ENCODE data around the gene NT5DC1.

NT5DC1 gene

DNA sequence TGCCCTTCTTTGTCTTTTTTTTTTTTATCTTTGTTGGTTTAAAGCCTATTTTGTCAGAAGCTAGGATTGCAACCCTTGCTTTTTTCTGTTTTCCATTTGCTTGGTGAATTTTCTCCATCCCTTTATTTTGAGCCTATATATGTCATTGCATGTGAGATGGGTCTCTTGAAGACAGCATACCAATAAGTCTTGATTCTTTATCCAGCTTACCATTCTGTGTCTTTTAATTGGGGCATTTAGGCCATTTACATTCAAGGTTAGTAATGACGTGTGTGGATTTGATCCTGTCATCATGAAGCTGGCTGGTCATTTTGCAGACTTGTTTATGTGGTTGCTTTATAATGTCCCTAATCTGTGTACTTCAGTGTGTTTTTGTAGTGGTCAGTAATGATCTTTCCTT lies 162.7 kb downstream of the NT5DC1 start:
- H4K20me1 ChIP-seq (ENCODE audit: insufficient read depth, low read length) = 0 out of 2 replicates have a peak, but pooled peaks cover 3% of the 10 kb centered on the region
- H3K27ac ChIP-seq (ENCODE audit: low read length) = no peak overlapping the region
- ATAC-seq (ENCODE audit: insufficient read depth, low read depth) = no peak
- no peak overlapping the region for H3K9ac ChIP-seq (ENCODE audit: low read depth, low read length)
- TF ChIP-seq EZH2 (IDR thresholded peaks at IDR 0.05; ENCODE audit: borderline replicate concordance, low read depth, low read length, severe bottlenecking) = no peak
- TF ChIP-seq, protein P1, sequence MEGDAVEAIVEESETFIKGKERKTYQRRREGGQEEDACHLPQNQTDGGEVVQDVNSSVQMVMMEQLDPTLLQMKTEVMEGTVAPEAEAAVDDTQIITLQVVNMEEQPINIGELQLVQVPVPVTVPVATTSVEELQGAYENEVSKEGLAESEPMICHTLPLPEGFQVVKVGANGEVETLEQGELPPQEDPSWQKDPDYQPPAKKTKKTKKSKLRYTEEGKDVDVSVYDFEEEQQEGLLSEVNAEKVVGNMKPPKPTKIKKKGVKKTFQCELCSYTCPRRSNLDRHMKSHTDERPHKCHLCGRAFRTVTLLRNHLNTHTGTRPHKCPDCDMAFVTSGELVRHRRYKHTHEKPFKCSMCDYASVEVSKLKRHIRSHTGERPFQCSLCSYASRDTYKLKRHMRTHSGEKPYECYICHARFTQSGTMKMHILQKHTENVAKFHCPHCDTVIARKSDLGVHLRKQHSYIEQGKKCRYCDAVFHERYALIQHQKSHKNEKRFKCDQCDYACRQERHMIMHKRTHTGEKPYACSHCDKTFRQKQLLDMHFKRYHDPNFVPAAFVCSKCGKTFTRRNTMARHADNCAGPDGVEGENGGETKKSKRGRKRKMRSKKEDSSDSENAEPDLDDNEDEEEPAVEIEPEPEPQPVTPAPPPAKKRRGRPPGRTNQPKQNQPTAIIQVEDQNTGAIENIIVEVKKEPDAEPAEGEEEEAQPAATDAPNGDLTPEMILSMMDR (IDR thresholded peaks at IDR 0.05; ENCODE audit: borderline replicate concordance, extremely low read depth, low read length, poor library complexity, severe bottlenecking) = no peak
- no peaks in the 10 kb centered on the region for H3K9me3 ChIP-seq (ENCODE audit: insufficient read depth, low read length, severe bottlenecking)
- no peaks in the 10 kb centered on the region for H3K4me1 ChIP-seq (ENCODE audit: insufficient read depth, low read length)
- H3K79me2 ChIP-seq (ENCODE audit: insufficient read depth, low read length) = peaks cover 6% of the 10 kb centered on the region
- H3K36me3 ChIP-seq (ENCODE audit: insufficient read depth, low read length) = peaks cover 16% of the 10 kb centered on the region
- H3K4me2 ChIP-seq (ENCODE audit: insufficient read depth, low read length) = no peak overlapping the region
- no peaks in the 10 kb centered on the region for H3K27me3 ChIP-seq (ENCODE audit: insufficient read depth, low read length, poor library complexity)
- H3K4me3 ChIP-seq (ENCODE audit: low read depth in 1 of 2, low read length in 2 of 2) = no peak overlapping the region
- H2AFZ ChIP-seq (ENCODE audit: low read depth, low read length) = no peak overlapping the region
- no peak for DNase-seq

DNA sequence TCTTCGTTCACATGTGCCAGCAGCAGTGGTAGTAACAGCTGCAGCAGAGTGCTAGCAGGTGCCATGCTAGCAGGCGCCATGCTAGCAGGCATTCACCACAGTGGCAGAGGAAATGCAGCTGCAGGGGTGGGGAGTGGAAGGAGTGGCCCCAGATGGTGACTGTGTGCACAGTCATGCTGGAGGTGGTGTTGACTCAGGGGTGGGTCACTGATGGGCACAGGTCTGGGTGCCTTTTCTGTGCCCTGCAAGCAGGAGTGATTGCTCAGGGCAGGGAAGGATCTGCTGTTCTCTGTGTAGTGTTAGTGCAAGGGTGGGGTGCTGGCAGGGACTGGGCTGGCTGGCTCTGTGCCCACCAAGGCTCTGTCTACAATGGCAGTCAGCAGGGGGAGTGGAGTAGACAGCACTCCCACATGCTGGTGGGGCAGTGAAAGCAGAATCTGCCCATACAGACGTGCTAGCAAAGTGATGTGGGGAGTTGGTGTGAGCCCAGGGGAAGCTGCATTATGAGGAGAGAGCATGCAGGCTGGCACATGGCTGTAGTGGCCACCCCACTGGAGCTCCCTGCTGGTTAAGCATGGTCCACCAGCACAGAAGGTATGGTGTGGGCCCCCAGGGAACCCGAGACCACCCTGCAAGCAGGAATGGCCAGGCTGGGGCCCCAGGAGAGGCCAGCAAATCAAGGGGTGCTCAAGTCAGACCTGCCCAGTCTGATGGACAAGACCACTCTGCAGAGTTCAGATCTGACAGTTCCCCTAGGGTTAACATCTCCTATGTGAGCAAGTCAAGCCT lies 164.6 kb downstream of the NT5DC1 start:
- Histone ChIP-seq H3K4me3 (ENCODE audit: low read depth in 1 of 2, low read length in 2 of 2) (no peak overlapping the region), H3K79me2 (ENCODE audit: insufficient read depth, low read length) (peaks cover 6% of the 10 kb centered on the region), H2AFZ (ENCODE audit: low read depth, low read length) (no peak overlapping the region), H3K27ac (ENCODE audit: low read length) (no peak overlapping the region; the same call in 1 of the 2 replicates), H3K9ac (ENCODE audit: low read depth, low read length) (no peak overlapping the region), H3K4me2 (ENCODE audit: insufficient read depth, low read length) (no peak overlapping the region), H3K27me3 (ENCODE audit: insufficient read depth, low read length, poor library complexity) (no peaks in the 10 kb centered on the region), H3K36me3 (ENCODE audit: insufficient read depth, low read length) (peaks cover 12% of the 10 kb centered on the region), H3K9me3 (ENCODE audit: insufficient read depth, low read length, severe bottlenecking) (no peaks in the 10 kb centered on the region), H3K4me1 (ENCODE audit: insufficient read depth, low read length) (no peaks in the 10 kb centered on the region; the same call in 1 of the 2 replicates), H4K20me1 (ENCODE audit: insufficient read depth, low read length) (0 out of 2 replicates have a peak, but pooled peaks cover 3% of the 10 kb centered on the region)
- no peak for TF ChIP-seq EZH2 (IDR thresholded peaks at IDR 0.05; ENCODE audit: borderline replicate concordance, low read depth, low read length, severe bottlenecking)
- TF ChIP-seq, protein P1 (IDR thresholded peaks at IDR 0.05; ENCODE audit: borderline replicate concordance, extremely low read depth, low read length, poor library complexity, severe bottlenecking) = no peak
- no peak for DNase-seq
- ATAC-seq (ENCODE audit: insufficient read depth, low read depth) = peak; percentile 46

DNA sequence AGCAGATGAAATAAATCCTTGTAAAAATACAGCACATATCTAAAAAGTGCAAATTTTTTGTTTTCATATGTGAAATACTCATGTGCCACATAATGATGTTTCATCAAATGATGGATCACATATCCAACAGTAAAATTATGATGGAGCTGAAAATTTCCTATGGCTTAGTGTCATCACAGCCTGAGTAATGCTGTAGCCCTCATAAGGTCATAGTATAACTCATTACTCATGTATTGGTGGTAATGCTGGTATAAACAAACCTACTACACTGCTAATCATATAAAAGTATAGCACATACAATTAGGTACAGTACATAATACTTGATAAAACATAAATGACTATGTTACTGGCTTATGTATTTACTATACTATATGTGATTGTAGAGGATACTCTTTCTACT lies 166.2 kb downstream of the NT5DC1 start:
- Histone ChIP-seq H3K9ac (ENCODE audit: low read depth, low read length) (no peak overlapping the region), H3K27me3 (ENCODE audit: insufficient read depth, low read length, poor library complexity) (no peaks in the 10 kb centered on the region), H3K79me2 (ENCODE audit: insufficient read depth, low read length) (peaks cover 7% of the 10 kb centered on the region), H3K4me3 (ENCODE audit: low read depth in 1 of 2, low read length in 2 of 2) (no peak overlapping the region), H4K20me1 (ENCODE audit: insufficient read depth, low read length) (0 out of 2 replicates have a peak, but pooled peaks cover 3% of the 10 kb centered on the region), H3K9me3 (ENCODE audit: insufficient read depth, low read length, severe bottlenecking) (no peaks in the 10 kb centered on the region), H3K27ac (ENCODE audit: low read length) (no peak overlapping the region), H3K4me1 (ENCODE audit: insufficient read depth, low read length) (no peaks in the 10 kb centered on the region; the same call in 1 of the 2 replicates), H2AFZ (ENCODE audit: low read depth, low read length) (no peak overlapping the region), H3K36me3 (ENCODE audit: insufficient read depth, low read length) (peaks cover 21% of the 10 kb centered on the region), H3K4me2 (ENCODE audit: insufficient read depth, low read length) (no peak overlapping the region)
- ATAC-seq (ENCODE audit: insufficient read depth, low read depth) (no peak), DNase-seq (no peak)
- TF ChIP-seq, protein P1 (IDR thresholded peaks at IDR 0.05; ENCODE audit: borderline replicate concordance, extremely low read depth, low read length, poor library complexity, severe bottlenecking) = no peak
- TF ChIP-seq EZH2 (IDR thresholded peaks at IDR 0.05; ENCODE audit: borderline replicate concordance, low read depth, low read length, severe bottlenecking) = no peak
